Left colon (tissue), 2 donors: Measurements from ENCODE around the gene TIMM13. TPM values are rescaled to one million over a fixed set of nuclear protein-coding genes. Genes with fewer than 3 reads are reported as not detected.
"Not testable (repeated sequence)": the region's sequence is repeated elsewhere in the genome, so short reads cannot be mapped to it uniquely, and the experiment has no call there.

ENCODE experiments used
- ATAC-seq: fragments of 200-7000 bp; cut with Tn5 transposase; one replicate; pipeline ENCODE4 v1.9.1; 2020; ENCODE audit warnings: mild to moderate bottlenecking, moderate library complexity
- DNase-seq, 2 donors: peaks; one replicate each; pipeline ENCODE4 v3.0.0-alpha.2; 2020
- intact Hi-C, 2 donors: fragments of 100-400 bp; cut with DNase I in 1 of 2; cut with micrococcal nuclease in 1 of 2; formaldehyde crosslinking; loops; one replicate each; pipeline versions ENCODE4 v1.11.2 to v1.14.0; 2022; cut with DNase I, micrococcal nuclease
- microRNA-seq, 2 donors: library from miRNA; unstranded; fragments of <30 nt; microRNA quantifications; one replicate each; pipeline versions ENCODE4 v1.1.0 to v1.2.0, GENCODE V29; 2020
- total RNA-seq, 2 donors: library from RNA; stranded (reverse); fragmentation: NEBNext Ultra II Directional; extraction: Animal tissue kit (Norgen Biotek cat#: 25700); gene quantifications; one replicate each; pipeline ENCODE4 v1.2.1, GENCODE V29; 2021
- donor health status: DM: no; HTN: no; CAD: no.
- donor health status: DM: yes; HTN: yes; CAD: no.

TIMM13 gene
- total RNA-seq, 2 donors from 2014 or later: 90.2 to 129 TPM

DNA sequence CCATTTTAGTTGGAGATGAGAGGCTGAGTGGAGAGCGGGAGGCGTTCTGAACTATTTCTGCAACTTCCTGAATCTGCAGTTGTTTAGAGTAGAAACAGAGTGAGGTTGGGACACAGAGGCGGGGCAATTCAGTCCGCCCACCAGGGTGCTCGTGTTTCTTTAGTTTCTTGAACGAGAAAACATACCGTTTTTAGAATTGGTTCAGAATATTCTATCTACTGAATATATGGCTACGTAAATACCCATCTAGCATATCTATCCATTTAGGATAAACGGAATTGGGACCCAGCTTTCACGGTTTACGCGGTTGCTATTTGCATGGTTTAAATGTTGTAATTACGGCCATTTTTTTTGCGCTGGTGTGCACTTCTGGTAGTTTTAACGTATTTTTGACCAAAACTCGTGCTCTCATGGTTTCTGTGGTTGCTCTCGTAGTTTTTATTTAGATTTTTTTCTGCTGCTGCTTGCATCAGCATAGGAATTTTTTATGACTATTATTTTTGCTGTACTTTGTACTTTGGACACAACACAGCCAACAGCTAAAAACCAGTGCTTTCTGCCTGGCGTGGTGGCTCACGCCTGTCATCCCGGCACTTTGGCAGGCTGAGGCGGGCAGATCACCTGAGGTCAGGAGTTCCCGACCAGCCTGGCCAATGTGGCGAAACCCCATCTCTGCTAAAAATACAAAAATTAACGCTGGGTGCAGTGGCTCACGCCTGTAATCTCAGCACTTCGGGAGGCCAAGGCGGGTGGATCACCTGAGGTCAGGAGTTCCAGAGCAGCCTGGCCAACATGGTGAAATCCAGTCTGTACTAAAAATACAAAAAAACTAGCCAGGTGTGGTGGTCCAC lies 32.7 kb downstream of the TIMM13 start:
- peak; percentile 90 for ATAC-seq
- intact Hi-C loops: loop anchor here in 1 of 2 donors (10.0 kb wide), 1 partner anchor 120 kb away; no protein-coding TSS in a partner anchor
- peak; percentile 71 to 78 for DNase-seq

DNA sequence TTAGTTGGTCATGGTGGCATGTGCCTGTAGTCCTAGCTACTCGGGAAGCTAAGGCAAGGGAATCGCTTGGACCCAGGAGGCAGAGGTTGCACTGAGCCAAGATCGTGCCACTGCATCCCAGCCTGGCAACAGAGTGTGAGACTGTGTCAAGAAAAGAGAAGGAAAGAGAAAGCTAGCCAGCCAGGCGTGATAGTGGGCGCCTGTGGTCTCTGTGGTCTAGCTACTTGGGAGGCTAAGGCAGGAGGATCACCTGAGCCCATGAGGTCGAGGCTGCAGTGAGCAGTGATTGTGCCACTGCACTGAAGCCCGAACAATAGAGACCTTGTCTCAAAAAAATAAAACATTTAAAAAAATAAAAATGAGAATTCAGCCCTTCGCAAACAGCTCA lies 33.3 kb downstream of the TIMM13 start:
- ATAC-seq: peak; percentile 11
- intact Hi-C loops: loop anchor here in 1 of 2 donors (10.0 kb wide), 1 partner anchor 119 kb away; no protein-coding TSS in a partner anchor
- no peak for DNase-seq

DNA sequence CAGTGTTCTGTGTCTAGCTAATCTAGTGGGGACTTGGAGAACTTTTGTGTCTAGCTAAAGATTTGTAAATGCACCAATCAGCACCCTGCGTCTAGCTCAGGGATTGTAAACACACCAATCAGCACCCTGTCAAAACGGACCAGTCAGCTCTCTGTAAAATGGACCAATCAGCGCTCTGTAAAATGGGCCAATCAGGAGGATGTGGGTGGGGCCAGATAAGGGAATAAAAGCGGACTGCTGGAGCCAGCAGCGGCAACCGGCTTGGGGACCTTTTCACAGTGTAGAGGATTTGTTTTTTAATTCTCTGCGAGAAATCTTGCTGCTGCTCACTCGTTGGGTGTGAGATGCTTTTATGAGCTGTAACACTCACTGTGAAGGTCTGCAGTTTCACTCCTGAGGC lies 34.5 kb downstream of the TIMM13 start:
- ATAC-seq, DNase-seq: not testable (repeated sequence)
- intact Hi-C loops: loop anchor here in 1 of 2 donors (10.0 kb wide), 1 partner anchor 118 kb away; no protein-coding TSS in a partner anchor

DNA sequence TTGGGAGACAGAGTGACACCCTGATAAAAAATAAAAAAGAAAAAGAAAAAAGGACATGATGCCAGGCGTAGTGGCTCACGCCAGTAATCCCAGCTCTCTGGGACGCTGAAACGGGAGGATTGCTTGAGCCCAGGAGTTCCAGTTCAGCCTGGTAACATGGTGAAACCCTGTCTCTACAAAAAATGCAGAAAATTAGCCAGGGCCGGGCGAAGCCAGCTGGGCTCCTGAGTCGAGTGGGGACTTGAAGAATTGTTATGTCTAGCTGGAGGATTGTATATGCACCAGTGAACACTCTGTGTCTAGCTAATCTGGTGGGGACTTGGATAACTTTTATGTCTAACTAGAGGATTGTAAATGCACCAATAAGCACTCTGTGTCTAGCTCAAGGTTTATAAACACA lies 35.0 kb downstream of the TIMM13 start:
- intact Hi-C loops: loop anchor here in 1 of 2 donors (10.0 kb wide), 1 partner anchor 118 kb away; no protein-coding TSS in a partner anchor
- ATAC-seq (no peak), DNase-seq (no peak)

DNA sequence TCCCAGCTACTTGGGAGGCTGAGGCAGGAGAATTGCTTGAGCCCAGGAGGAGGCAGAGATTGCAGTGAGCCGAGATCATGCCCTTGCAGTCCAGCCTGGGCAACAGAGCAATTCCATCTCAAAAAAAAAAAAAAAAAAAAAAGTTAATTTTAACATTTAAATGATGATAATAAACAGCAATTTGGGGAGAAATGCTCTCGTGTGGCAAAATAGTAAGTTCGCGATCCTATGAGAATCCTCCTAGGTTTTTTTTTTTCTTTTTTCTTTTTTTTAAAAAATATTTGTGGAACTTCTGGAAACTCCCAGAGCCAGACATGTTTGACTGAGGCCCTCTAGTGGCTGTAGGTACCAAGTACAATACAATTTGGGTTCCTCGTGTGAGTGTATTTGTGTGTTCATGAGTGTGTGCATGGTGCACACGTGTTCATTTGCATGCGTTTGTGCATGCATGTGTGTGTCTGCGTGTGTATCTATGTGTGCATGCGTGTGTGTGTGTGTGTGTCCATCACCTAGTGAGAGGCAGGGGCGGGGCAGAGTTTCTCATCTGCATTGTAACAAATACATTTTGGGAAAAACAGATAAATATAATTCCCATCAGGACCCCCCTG lies 36.2 kb downstream of the TIMM13 start:
- DNase-seq (peak in 1 of 2 donors; percentile 21), ATAC-seq (peak; percentile 36)
- intact Hi-C loops: loop anchor here in 1 of 2 donors (10.0 kb wide), 1 partner anchor 116 kb away; no protein-coding TSS in a partner anchor

DNA sequence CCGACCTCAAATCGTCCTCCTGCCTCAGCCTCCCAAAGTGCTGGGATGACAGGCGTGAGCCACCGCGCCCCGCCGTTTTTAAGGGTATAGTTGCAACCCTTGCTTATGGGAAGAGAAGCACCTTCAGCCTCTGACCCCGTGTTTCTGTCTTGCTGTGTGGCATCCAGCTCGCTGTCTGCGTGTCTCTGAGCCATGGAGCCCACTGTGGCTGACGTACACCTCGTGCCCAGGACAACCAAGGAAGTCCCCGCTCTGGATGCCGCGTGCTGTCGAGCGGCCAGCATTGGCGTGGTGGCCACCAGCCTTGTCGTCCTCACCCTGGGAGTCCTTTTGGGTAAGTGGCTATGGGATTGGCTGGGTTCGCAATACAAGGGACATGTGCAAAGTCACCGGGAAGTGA lies 37.8 kb downstream of the TIMM13 start:
- DNase-seq (no peak), ATAC-seq (no peak)
- intact Hi-C loops: no loop called here

DNA sequence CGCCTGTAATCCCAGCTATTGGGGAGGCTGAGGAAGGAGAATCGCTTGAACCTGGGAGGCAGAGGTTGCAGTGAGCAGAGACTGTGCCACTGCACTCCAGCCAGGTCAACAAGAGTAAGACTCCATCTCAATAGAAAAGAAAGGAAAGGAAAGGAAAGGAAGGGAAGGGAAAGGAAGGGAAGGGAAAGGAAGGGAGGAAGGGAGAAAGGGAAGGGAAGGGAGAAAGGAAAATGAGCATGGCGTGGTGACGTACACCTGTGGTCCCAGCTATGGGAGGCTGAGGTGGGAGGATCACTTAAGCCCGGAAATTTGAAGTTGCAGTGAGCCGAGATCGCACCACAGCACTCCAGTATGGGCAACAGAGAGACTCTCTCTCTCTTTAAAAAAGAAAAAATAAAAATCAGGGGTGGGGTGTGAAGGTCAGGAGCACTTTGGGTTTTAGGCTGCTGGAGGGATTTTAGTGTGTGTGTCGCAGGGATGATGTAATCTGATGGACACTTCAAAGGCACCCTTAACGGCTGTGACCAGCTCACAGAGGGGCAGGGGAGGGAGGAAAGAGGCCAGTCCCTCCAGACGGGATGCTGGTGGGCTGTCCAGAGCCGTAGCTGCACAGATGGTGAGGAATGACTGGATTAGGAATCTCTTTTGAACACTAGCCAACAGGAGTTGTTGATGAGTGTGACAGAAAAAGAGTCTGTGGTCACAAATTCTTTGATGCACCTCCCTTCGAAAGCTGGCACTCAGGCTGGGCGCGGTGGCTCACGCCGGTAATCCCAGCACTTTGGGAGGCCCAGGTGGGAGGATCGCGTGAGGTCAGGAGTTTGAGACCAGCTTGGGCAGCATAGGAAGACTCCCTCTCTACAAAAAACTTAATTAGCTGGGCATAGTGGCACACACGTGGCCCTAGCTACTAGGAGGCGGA lies 39.8 kb downstream of the TIMM13 start:
- ATAC-seq (no peak), DNase-seq (no peak)
- intact Hi-C loops: no loop called here

DNA sequence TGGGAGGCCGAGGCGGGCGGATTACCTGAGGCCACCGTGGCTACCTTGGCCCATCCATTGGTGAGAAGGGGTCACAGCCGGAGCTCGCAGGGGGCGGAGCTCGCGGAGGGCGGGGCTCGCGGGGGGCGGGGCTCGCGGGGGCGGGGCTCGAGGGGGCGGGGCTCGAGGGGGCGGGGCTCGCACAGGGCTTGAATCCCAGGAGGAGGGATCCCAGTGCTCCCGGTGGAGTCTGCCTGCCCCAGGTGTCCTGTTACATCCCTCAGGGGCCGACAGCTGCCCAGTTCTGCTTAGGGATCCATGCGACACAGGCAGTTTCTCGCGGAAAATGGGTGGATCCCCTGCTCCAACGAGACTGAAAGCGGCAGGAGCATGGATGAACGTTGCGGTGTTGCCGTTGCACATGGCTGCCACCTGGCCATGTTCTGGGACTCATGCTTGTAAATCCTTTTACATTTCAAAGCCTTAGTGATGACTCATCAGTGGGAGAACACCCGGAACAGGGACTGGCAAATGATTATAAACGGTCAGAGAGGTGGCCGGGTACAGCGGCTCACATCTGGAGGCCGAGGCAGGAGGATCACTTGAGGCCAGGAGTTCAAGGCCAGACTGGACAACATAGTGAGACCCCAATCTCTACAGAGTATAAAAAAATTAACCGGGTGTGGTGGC lies 42.2 kb downstream of the TIMM13 start:
- intact Hi-C loops: no loop called here
- peak; percentile 95 for ATAC-seq
- DNase-seq: peak; percentile 49 to 74

DNA sequence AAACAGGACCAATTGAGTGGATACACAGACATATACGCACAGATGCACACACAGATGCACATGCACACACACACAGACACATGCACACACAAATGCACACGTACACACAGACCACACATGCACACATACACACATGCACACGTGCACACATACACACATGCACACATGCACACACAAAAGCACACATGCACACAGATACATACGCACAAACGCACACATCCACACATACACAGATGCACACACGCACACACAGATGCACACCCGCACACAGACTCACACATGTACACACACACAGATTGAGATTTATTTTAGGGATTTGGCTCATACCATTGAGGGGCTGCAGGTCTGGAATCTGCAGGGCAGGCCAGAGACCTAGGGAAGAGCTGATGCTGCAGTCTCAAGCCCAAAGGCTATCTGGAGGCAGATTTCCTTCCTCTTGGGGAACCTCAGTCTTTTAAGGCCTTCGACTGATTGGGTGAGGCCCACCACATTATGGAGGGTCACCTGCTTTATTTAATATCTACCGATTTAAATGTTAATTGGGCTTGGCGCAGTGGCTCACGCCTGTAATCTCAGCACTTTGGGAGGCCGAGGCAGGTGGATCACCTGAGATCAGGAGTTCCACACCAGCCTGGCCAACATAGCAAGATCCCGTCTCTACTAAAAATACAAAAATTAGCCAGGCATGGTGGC lies 44.7 kb downstream of the TIMM13 start:
- intact Hi-C loops: no loop called here
- DNase-seq (no peak), ATAC-seq (no peak)

DNA sequence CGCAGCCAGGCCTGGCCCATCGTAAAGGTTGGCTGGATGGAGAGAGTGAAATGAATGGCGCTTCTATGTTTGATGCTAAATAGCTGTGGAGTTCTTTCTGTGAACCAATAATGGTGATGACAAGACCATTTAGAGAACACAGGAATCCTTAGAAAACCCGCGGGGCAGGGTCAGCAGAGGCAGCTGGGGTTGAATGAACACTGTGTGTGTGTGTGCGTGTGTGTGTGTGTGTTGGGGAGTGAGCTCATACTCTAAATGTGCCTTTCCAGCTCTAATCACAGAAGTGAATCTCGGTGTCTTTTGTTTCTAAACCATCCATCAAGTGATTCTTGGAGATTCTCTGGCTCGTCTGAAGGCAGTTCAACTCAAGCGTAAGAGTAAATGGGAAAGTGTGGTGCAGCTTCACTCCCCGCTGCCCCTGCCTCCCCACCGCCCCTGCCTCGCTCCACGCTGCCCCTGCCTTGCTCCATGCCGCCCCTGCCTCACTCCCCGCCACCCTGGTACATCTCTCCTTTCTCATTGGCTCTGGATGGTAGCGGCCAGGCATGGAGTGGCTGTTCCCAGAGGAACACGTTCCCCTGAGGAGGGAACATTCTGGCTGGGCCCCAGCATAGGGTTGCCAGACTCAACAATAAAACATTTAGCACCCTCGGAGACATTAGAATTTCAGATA lies 46.1 kb downstream of the TIMM13 start:
- DNase-seq (no peak), ATAC-seq (no peak)
- intact Hi-C loops: no loop called here

DNA sequence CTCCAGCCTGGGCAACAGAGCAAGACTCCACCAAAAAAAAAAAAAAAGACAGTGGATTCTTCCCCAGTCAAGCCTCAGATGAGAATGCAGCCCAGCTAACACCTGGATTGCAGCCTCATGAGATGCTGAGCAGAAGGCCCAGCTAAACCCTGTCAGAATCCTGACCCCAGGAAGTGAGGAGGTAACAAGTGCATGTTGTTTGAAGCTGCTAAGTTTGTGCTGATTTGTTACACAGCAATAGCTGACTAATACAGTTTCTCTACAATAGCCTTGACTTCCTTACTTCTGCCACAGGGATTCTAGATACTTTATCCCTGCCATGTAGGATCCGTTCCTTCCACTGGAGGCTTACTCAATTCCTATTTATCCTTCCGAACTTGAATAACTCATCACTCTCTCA lies 46.8 kb downstream of the TIMM13 start:
- no peak for ATAC-seq
- intact Hi-C loops: no loop called here
- DNase-seq: no peak

DNA sequence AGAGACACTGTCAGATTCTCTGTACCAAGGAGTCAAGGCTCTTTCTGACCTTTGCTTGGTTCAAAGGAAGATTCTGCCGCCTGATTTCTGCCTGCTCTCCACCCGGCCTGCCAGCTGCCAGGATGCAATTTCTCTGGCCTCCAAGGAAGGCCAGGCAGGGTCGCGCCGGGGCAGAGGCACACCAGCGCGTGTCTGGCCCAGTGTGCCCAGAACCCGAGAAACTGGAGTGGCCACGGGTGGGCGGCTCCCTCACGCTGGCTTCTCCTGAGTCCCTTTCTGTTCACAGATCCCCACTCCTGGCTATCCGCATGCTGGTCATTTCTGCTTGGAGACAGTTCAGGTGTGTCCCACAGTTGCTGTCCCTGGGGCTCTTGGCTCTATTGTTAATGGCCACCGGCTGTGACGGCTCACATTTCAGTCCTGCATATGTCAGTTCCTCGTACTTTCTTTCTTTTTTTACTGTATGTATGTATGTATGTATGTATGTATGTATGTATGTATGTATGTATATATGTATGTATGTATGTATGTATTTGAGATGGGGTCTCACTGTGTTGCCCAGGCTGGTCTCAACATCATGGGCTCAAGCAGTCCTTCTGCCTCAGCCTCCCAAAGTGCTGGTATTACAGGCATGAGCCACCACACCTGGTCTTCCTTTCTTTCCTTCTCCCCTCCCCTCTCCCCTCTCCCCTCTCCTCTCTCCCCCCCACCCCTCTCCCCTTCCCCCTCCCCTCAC lies 50.4 kb downstream of the TIMM13 start:
- intact Hi-C loops: no loop called here
- ATAC-seq (no peak), DNase-seq (no peak)

Small RNA genes within 50 kb of the gene (microRNA-seq; reads per million reads assigned to microRNA genes)
- 0.53 to 1.4 reads per million in 2 donors for gene MIR7108

Other genes starting within 250 kb of the TIMM13 start
- gene PLEKHJ1, start 191.3 kb downstream of the TIMM13 start, total RNA-seq: 100 to 1,000 TPM; 198 to 213 TPM
- 10 to 100 TPM; 60.3 to 62.7 TPM for gene SF3A2, start 190.8 kb downstream of the TIMM13 start, total RNA-seq
- gene AMH, start 178.3 kb downstream of the TIMM13 start, total RNA-seq: 1 to 10 TPM; 1.6 to 1.7 TPM
- gene JSRP1, start 171.2 kb downstream of the TIMM13 start, total RNA-seq: 1 to 10 TPM in 1 of 2 donors, under 1 TPM in 1; 0.55 to 2.6 TPM
- gene PEAK3, start 145.4 kb downstream of the TIMM13 start, total RNA-seq: under 1 TPM; 0.15 to 0.78 TPM
- not detected for gene LINGO3, start 119.4 kb downstream of the TIMM13 start, total RNA-seq
- gene LSM7, start 99.0 kb downstream of the TIMM13 start, total RNA-seq: 100 to 1,000 TPM in 1 of 2 donors, 10 to 100 TPM in 1; 67.1 to 101 TPM
- gene SPPL2B, start 98.9 kb downstream of the TIMM13 start, total RNA-seq: 100 to 1,000 TPM; 142 to 173 TPM
- under 1 TPM; 0.25 to 0.34 TPM for gene TMPRSS9, start 67.3 kb downstream of the TIMM13 start, total RNA-seq
- 10 to 100 TPM; 23.6 to 43.9 TPM for gene LMNB2, start 29.4 kb upstream of the TIMM13 start, total RNA-seq
- 10 to 100 TPM; 44.4 to 53.8 TPM for gene GADD45B, start 48.5 kb upstream of the TIMM13 start, total RNA-seq